ENCODE results near the gene VCP. TPM values are rescaled to one million over a fixed set of nuclear protein-coding genes. Genes with fewer than 3 reads are reported as not detected.

VCP gene
- total RNA-seq, 3 donors from 2014 or later, result 150 to 193 (median 174) TPM

- no peak overlapping the region for H3K4me3 ChIP-seq
- no peak for TF ChIP-seq CTCF (IDR thresholded peaks at IDR 0.05)
- H3K4me1 ChIP-seq (ENCODE audit: low read depth), result no peaks in the 10 kb centered on the region
- no peak for DNase-seq
- ATAC-seq, result no peak
- intact Hi-C loops (cut with DNase I, micrococcal nuclease), result no loop called here
- H3K36me3 ChIP-seq (ENCODE audit: low read depth), result no peaks in the 10 kb centered on the region
- H3K9me3 ChIP-seq, result no peaks in the 10 kb centered on the region
Observed at GRCh38 chr9:35033101-35033500, 39.3 kb downstream of the VCP start.

GRCh38 chr9:35029852-35030251 is 42.6 kb downstream of the VCP start:
- Histone ChIP-seq H3K4me3 (no peak overlapping the region), H3K4me1 (ENCODE audit: low read depth) (no peaks in the 10 kb centered on the region), H3K36me3 (ENCODE audit: low read depth) (no peaks in the 10 kb centered on the region), H3K9me3 (no peaks in the 10 kb centered on the region)
- intact Hi-C loops (cut with DNase I, micrococcal nuclease), result no loop called here
- no peak for ATAC-seq
- DNase-seq, result no peak
- no peak for TF ChIP-seq CTCF (IDR thresholded peaks at IDR 0.05)

- Histone ChIP-seq H3K36me3 (ENCODE audit: low read depth) (no peaks in the 10 kb centered on the region), H3K9me3 (no peaks in the 10 kb centered on the region), H3K4me1 (ENCODE audit: low read depth) (no peaks in the 10 kb centered on the region), H3K4me3 (no peak overlapping the region)
- no peak for ATAC-seq
- DNase-seq, result no peak
- intact Hi-C loops (cut with DNase I, micrococcal nuclease), result no loop called here
- TF ChIP-seq CTCF (IDR thresholded peaks at IDR 0.05), result no peak
Observed at GRCh38 chr9:35029241-35029640, 43.2 kb downstream of the VCP start.

GRCh38 chr9:35028341-35028740 is 44.1 kb downstream of the VCP start:
- Histone ChIP-seq H3K4me1 (ENCODE audit: low read depth) (no peaks in the 10 kb centered on the region), H3K36me3 (ENCODE audit: low read depth) (no peaks in the 10 kb centered on the region), H3K4me3 (no peak overlapping the region), H3K9me3 (no peaks in the 10 kb centered on the region)
- TF ChIP-seq CTCF (IDR thresholded peaks at IDR 0.05), result no peak
- DNase-seq, result no peak
- ATAC-seq, result no peak
- intact Hi-C loops (cut with DNase I, micrococcal nuclease), result no loop called here

GRCh38 chr9:35027860-35028259 is 44.6 kb downstream of the VCP start:
- Histone ChIP-seq H3K9me3 (no peaks in the 10 kb centered on the region), H3K36me3 (ENCODE audit: low read depth) (no peaks in the 10 kb centered on the region), H3K4me3 (no peak overlapping the region), H3K4me1 (ENCODE audit: low read depth) (no peaks in the 10 kb centered on the region)
- DNase-seq (no peak), ATAC-seq (no peak)
- intact Hi-C loops (cut with DNase I, micrococcal nuclease), result no loop called here
- no peak for TF ChIP-seq CTCF (IDR thresholded peaks at IDR 0.05)

GRCh38 chr9:35027374-35027773 is 45.1 kb downstream of the VCP start:
- ATAC-seq, result no peak
- H3K9me3 ChIP-seq, result no peaks in the 10 kb centered on the region
- intact Hi-C loops (cut with DNase I, micrococcal nuclease), result no loop called here
- no peak for DNase-seq
- TF ChIP-seq CTCF (IDR thresholded peaks at IDR 0.05), result no peak
- no peak overlapping the region for H3K4me3 ChIP-seq
- no peaks in the 10 kb centered on the region for H3K4me1 ChIP-seq (ENCODE audit: low read depth)
- no peaks in the 10 kb centered on the region for H3K36me3 ChIP-seq (ENCODE audit: low read depth)
